Measurements from ENCODE around the gene TRABD2A.

DNA sequence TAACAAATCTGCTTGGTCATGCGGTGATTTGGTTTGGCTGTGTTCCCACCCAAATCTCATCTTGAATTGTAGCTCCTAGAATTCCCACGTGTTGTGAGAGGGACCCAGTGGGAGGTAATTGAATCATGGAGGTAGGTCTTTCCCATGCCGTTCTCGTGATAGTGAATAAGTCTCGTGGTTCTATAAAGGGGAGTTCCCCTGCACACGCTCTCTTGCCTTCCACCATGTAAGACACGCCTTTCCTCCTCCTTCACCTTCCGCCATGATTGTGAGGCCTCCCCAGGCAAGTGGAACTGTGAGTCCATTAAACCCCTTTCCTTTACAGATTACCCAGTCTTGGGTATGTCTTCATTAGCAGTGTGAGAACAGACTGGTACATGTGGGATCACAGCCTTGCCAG is 36.7 kb downstream of the TRABD2A start:
- TF ChIP-seq TAF1 (IDR thresholded peaks at IDR 0.05; ENCODE audit: low read depth, low read length): no peak
- no peak for TF ChIP-seq POU2F2 (IDR thresholded peaks at IDR 0.05; ENCODE audit: low read depth, low read length)
- TF ChIP-seq POLR2AphosphoS5 (IDR thresholded peaks at IDR 0.05; ENCODE audit: low read depth, low read length): no peak

Measured in GM12891 (cell line).